Endodermal cell (in vitro differentiated cells): ENCODE measurements around the gene PXT1. TPM values are rescaled to one million over a fixed set of nuclear protein-coding genes. Genes with fewer than 3 reads are reported as not detected.

ENCODE experiments used
- DNase-seq: peaks from one replicate; pipeline ENCODE4 v3.0.0-alpha.2; 2017
- H3K27ac ChIP-seq: 2 replicates; pipeline ENCODE4 v1.5.1; 2013; ENCODE audit warnings: mild to moderate bottlenecking, low read depth, low read length, moderate library complexity
- H3K27me3 ChIP-seq: 2 replicates; pipeline ENCODE4 v1.6.1; 2013; ENCODE audit warnings: mild to moderate bottlenecking, low read length, moderate library complexity; ENCODE audit not compliant: insufficient read depth, control insufficient read depth, poor library complexity, severe bottlenecking
- H3K36me3 ChIP-seq: 2 replicates; pipeline ENCODE4 v1.7.0; 2013; ENCODE audit warnings: mild to moderate bottlenecking, low read length, moderate library complexity; ENCODE audit not compliant: control insufficient read depth, insufficient read depth
- H3K4me1 ChIP-seq: one replicate; pipeline ENCODE4 v1.7.0; 2013; ENCODE audit warnings: low read length; ENCODE audit not compliant: control insufficient read depth, insufficient read depth
- H3K4me3 ChIP-seq: 2 replicates; pipeline ENCODE4 v1.5.1; 2013; ENCODE audit warnings: mild to moderate bottlenecking, low read length, moderate library complexity
- H3K9ac ChIP-seq: 2 replicates; pipeline ENCODE4 v1.6.1; 2013; ENCODE audit warnings: mild to moderate bottlenecking, low read length, moderate library complexity; ENCODE audit not compliant: poor library complexity, severe bottlenecking; ENCODE audit errors: extremely low read depth
- H3K9me3 ChIP-seq: 2 replicates; pipeline ENCODE4 v1.6.1; 2013; ENCODE audit warnings: mild to moderate bottlenecking, low read length, moderate library complexity; ENCODE audit not compliant: control insufficient read depth
- H3K27ac Mint-ChIP-seq: 2 replicates; pipeline ENCODE4 v1.8.0; 2020; ENCODE audit warnings: mixed read lengths
- H3K27me3 Mint-ChIP-seq: 2 replicates; pipeline ENCODE4 v1.8.0; 2021; ENCODE audit warnings: mild to moderate bottlenecking, mixed read lengths; ENCODE audit not compliant: insufficient read depth
- H3K36me3 Mint-ChIP-seq: 2 replicates; pipeline ENCODE4 v1.8.0; 2020; ENCODE audit warnings: low read depth, mixed read lengths
- H3K4me1 Mint-ChIP-seq: 2 replicates; pipeline ENCODE4 v1.8.0; 2020; ENCODE audit warnings: mixed read lengths
- H3K4me3 Mint-ChIP-seq: 2 replicates; pipeline ENCODE4 v1.8.0; 2020; ENCODE audit warnings: mild to moderate bottlenecking, moderate library complexity, mixed read lengths
- H3K9me3 Mint-ChIP-seq: 2 replicates; pipeline ENCODE4 v1.8.0; 2020; ENCODE audit warnings: mild to moderate bottlenecking, mixed read lengths
- CTCF ChIP-seq: fragments of 200-600 bp; sonication (generic); conservative IDR thresholded peaks from 2 replicates; pipeline ENCODE4 v1.5.0; 2021; ENCODE audit warnings: antibody characterized with exemption, mild to moderate bottlenecking
- WGBS, 2 experiments: methylation state at CpG; one replicate each; pipeline versions ENCODE4 v1.1.5 to v1.1.7; 2013; ENCODE audit warnings: missing lambda C conversion rate in 2 of 2, mixed read lengths in 1 of 2; ENCODE audit not compliant: insufficient coverage in 1 of 2, insufficient read length in 1 of 2; 5-methylcytosine and 5-hydroxymethylcytosine counted together
- total RNA-seq, 2 donors: library from RNA; stranded (reverse); fragmentation: NEBNext Ultra II Directional in 1 of 2; extraction: Animal tissue kit (Norgen Biotek cat#: 25700) in 1 of 2; gene quantifications; 2 replicates in 1 of 2; 3 replicates in 1 of 2; pipeline ENCODE4 v1.2.1, GENCODE V29; 2021

PXT1 gene
- total RNA-seq, 2 donors from 2014 or later, result 0.15 TPM; not detected in 1

GRCh38 chr6:36368921-36369865, 73.5 kb downstream of the PXT1 start:
- DNase-seq, result peak; percentile 42
- no peaks in the 10 kb centered on the region for H3K9me3 ChIP-seq
- H3K9ac ChIP-seq, result no peak overlapping the region
- TF ChIP-seq CTCF, result no peak
- Mint-ChIP-seq H3K4me1 (peaks cover 7% of the 10 kb centered on the region), H3K27me3 (peaks cover 8% of the 10 kb centered on the region), H3K9me3 (no peaks in the 10 kb centered on the region), H3K4me3 (no peak overlapping the region), H3K36me3 (no peaks in the 10 kb centered on the region), H3K27ac (peak overlapping the region; percentile 45)
- H3K36me3 ChIP-seq, result no peaks in the 10 kb centered on the region
- no peak overlapping the region for H3K27ac ChIP-seq
- no peaks in the 10 kb centered on the region for H3K27me3 ChIP-seq
- H3K4me3 ChIP-seq, result no peak overlapping the region
- 70 to 85% methylated on average over 10 to 14 of the region's 14 CpGs for WGBS, 2 experiments
- H3K4me1 ChIP-seq, result peaks cover 9% of the 10 kb centered on the region

GRCh38 chr6:36368421-36368820, 74.2 kb downstream of the PXT1 start:
- DNase-seq, result no peak
- TF ChIP-seq CTCF, result no peak
- H3K27me3 ChIP-seq, result no peaks in the 10 kb centered on the region
- Mint-ChIP-seq H3K4me1 (peaks cover 7% of the 10 kb centered on the region), H3K27me3 (peaks cover 3% of the 10 kb centered on the region), H3K36me3 (no peaks in the 10 kb centered on the region), H3K4me3 (no peak overlapping the region), H3K27ac (peak overlapping the region; percentile 45), H3K9me3 (no peaks in the 10 kb centered on the region)
- H3K9me3 ChIP-seq, result no peaks in the 10 kb centered on the region
- H3K27ac ChIP-seq, result no peak overlapping the region
- WGBS, 2 experiments, result 83 to 90% methylated on average over 1 of the region's 1 CpG
- H3K4me1 ChIP-seq, result peaks cover 9% of the 10 kb centered on the region
- no peak overlapping the region for H3K9ac ChIP-seq
- H3K4me3 ChIP-seq, result no peak overlapping the region
- no peaks in the 10 kb centered on the region for H3K36me3 ChIP-seq

GRCh38 chr6:36367743-36368142, 74.9 kb downstream of the PXT1 start:
- Mint-ChIP-seq H3K27me3 (peaks cover 3% of the 10 kb centered on the region), H3K27ac (no peak overlapping the region)

More at GRCh38 chr6:36367743-36368142, 74.9 kb downstream of the PXT1 start:
- H3K9me3 Mint-ChIP-seq, result no peaks in the 10 kb centered on the region
- H3K36me3 Mint-ChIP-seq, result no peaks in the 10 kb centered on the region
- Histone ChIP-seq H3K27ac (no peak overlapping the region), H3K4me3 (no peak overlapping the region), H3K4me1 (peaks cover 9% of the 10 kb centered on the region), H3K9me3 (peaks cover 7% of the 10 kb centered on the region), H3K36me3 (no peaks in the 10 kb centered on the region), H3K27me3 (no peaks in the 10 kb centered on the region), H3K9ac (no peak overlapping the region)
- DNase-seq, result no peak
- peaks cover 7% of the 10 kb centered on the region for H3K4me1 Mint-ChIP-seq
- TF ChIP-seq CTCF, result no peak
- H3K4me3 Mint-ChIP-seq, result no peak overlapping the region
- WGBS, 2 experiments, result 92 to 96% methylated on average over 3 of the region's 3 CpGs
